HFFc6 (cell line): ENCODE results near the gene ARIH2. TPM values are rescaled to one million over a fixed set of nuclear protein-coding genes. Genes with fewer than 3 reads are reported as not detected.

Source experiments
- DNase-seq: peaks from one replicate; pipeline ENCODE4 v3.0.0-alpha.2; 2018
- H3K27ac Mint-ChIP-seq: 2 replicates; pipeline ENCODE4 v1.8.0; 2020; ENCODE audit warnings: mild to moderate bottlenecking, mixed read lengths
- H3K27me3 Mint-ChIP-seq: 2 replicates; pipeline ENCODE4 v1.8.0; 2021; ENCODE audit warnings: mild to moderate bottlenecking, moderate library complexity, mixed read lengths; ENCODE audit not compliant: insufficient read depth
- H3K36me3 Mint-ChIP-seq: 2 replicates; pipeline ENCODE4 v1.8.0; 2021; ENCODE audit warnings: low read depth, mixed read lengths
- H3K4me1 Mint-ChIP-seq: 2 replicates; pipeline ENCODE4 v1.8.0; 2020; ENCODE audit warnings: low read depth, mixed read lengths
- H3K4me3 Mint-ChIP-seq: 2 replicates; pipeline ENCODE4 v1.8.0; 2020; ENCODE audit warnings: mild to moderate bottlenecking, moderate library complexity, mixed read lengths
- H3K9me3 Mint-ChIP-seq: 2 replicates; pipeline ENCODE4 v1.8.0; 2020; ENCODE audit warnings: mild to moderate bottlenecking, mixed read lengths
- CTCF ChIP-seq: fragments of 200-600 bp; sonication (generic); IDR thresholded peaks from 2 replicates; pipeline ENCODE4 v1.5.0; 2021; ENCODE audit warnings: antibody characterized with exemption, mild to moderate bottlenecking
- total RNA-seq, 6 experiments: library from RNA; stranded (reverse); fragmentation: NEBNext Ultra II Directional; extraction: Animal tissue kit (Norgen Biotek cat#: 25700); gene quantifications; 2 replicates in 1 of 6; 3 replicates in 5 of 6; pipeline ENCODE4 v1.2.3, GENCODE V29; 2021

Gene ARIH2
- total RNA-seq, 6 experiments from 2014 or later, result 60.0 to 71.6 (median 68.3) TPM

- Mint-ChIP-seq H3K9me3 (no peaks in the 10 kb centered on the region), H3K36me3 (peaks cover 65% of the 10 kb centered on the region), H3K4me3 (no peak overlapping the region), H3K27me3 (peaks cover 2% of the 10 kb centered on the region), H3K27ac (no peak overlapping the region), H3K4me1 (peaks cover 62% of the 10 kb centered on the region)
- no peak for TF ChIP-seq CTCF
- DNase-seq, result no peak
Observed at GRCh38 chr3:48930590-48930989, 11.9 kb downstream of the ARIH2 start.

- Mint-ChIP-seq H3K36me3 (peaks cover 57% of the 10 kb centered on the region), H3K4me3 (no peak overlapping the region), H3K27me3 (peaks cover 2% of the 10 kb centered on the region), H3K9me3 (no peaks in the 10 kb centered on the region), H3K27ac (no peak overlapping the region), H3K4me1 (peaks cover 48% of the 10 kb centered on the region)
- no peak for TF ChIP-seq CTCF
- DNase-seq, result no peak
Observed at GRCh38 chr3:48931944-48932580, 13.4 kb downstream of the ARIH2 start.

- Mint-ChIP-seq H3K27me3 (peaks cover 2% of the 10 kb centered on the region), H3K4me3 (no peak overlapping the region), H3K9me3 (no peaks in the 10 kb centered on the region), H3K4me1 (peaks cover 34% of the 10 kb centered on the region), H3K36me3 (peaks cover 44% of the 10 kb centered on the region), H3K27ac (no peak overlapping the region)
- DNase-seq, result no peak
- TF ChIP-seq CTCF, result no peak
Observed at GRCh38 chr3:48934333-48934991, 15.8 kb downstream of the ARIH2 start.

- Mint-ChIP-seq H3K36me3 (peaks cover 38% of the 10 kb centered on the region), H3K27ac (no peak overlapping the region), H3K4me1 (peaks cover 27% of the 10 kb centered on the region), H3K27me3 (peaks cover 2% of the 10 kb centered on the region; the same call in 1 of the 2 replicates), H3K9me3 (no peaks in the 10 kb centered on the region), H3K4me3 (no peak overlapping the region)
- DNase-seq, result no peak
- no peak for TF ChIP-seq CTCF
Observed at GRCh38 chr3:48935530-48935929, 16.9 kb downstream of the ARIH2 start.

- peaks cover 30% of the 10 kb centered on the region for H3K36me3 Mint-ChIP-seq
- H3K27ac Mint-ChIP-seq, result peak overlapping the region; percentile 74
- H3K4me1 Mint-ChIP-seq, result peaks cover 21% of the 10 kb centered on the region
- H3K27me3 Mint-ChIP-seq, result no peaks in the 10 kb centered on the region; the same call in 1 of the 2 replicates
- H3K9me3 Mint-ChIP-seq, result no peaks in the 10 kb centered on the region
- DNase-seq, result peak; percentile 16
- H3K4me3 Mint-ChIP-seq, result 0 out of 2 replicates have a peak overlapping the region, but pooled peaks have one; percentile 33
- TF ChIP-seq CTCF, result no peak
Observed at GRCh38 chr3:48938156-48938555, 19.5 kb downstream of the ARIH2 start.
